SU-DHL-6 (cell line): ENCODE results near the gene CPNE8.

ENCODE experiments used
- H2AFZ ChIP-seq: fragments of 200-600 bp; sonication (generic); 2 replicates; pipeline ENCODE4 v1.6.1; 2014; ENCODE audit warnings: low read depth, mild to moderate bottlenecking, moderate library complexity, mixed read lengths, antibody characterized with exemption, low read length; ENCODE audit not compliant: severe bottlenecking
- H3F3A ChIP-seq: fragments of 200-600 bp; shearing (Covaris generic); 2 replicates; pipeline ENCODE4 v1.6.0; 2016; ENCODE audit warnings: antibody characterized with exemption, mild to moderate bottlenecking; ENCODE audit not compliant: insufficient read depth
- H3K27ac ChIP-seq: fragments of 200-600 bp; sonication (generic); 2 replicates; pipeline ENCODE4 v1.5.1; 2016; ENCODE audit warnings: low read depth, mild to moderate bottlenecking, low read length, moderate library complexity, mixed read lengths
- H3K27me3 ChIP-seq: fragments of 200-600 bp; sonication (generic), shearing (Covaris generic); 2 replicates; pipeline ENCODE4 v1.6.0; 2014; ENCODE audit warnings: mild to moderate bottlenecking, low read length
- H3K36me3 ChIP-seq: fragments of 200-600 bp; sonication (generic); 2 replicates; pipeline ENCODE4 v1.6.1; 2014; ENCODE audit warnings: mild to moderate bottlenecking, low read length, mixed read lengths
- H3K4me2 ChIP-seq: fragments of 300-600, 200-600 bp; shearing (Covaris generic), sonication (generic); 2 replicates; pipeline ENCODE4 v1.6.0; 2014; ENCODE audit warnings: low read length, low read depth, mild to moderate bottlenecking; ENCODE audit not compliant: poor library complexity, severe bottlenecking
- H3K4me3 ChIP-seq: fragments of 200-600 bp; sonication (generic); 2 replicates; pipeline ENCODE4 v1.5.1; 2014; ENCODE audit warnings: antibody characterized with exemption, low read length, mild to moderate bottlenecking, mixed read lengths; ENCODE audit not compliant: insufficient read depth, poor library complexity, severe bottlenecking
- H3K79me2 ChIP-seq: fragments of 200-600 bp; sonication (generic); 2 replicates; pipeline ENCODE4 v1.6.1; 2014; ENCODE audit warnings: mild to moderate bottlenecking, low read length, moderate library complexity; ENCODE audit not compliant: insufficient read depth
- H3K9ac ChIP-seq: fragments of 200-600 bp; sonication (generic); 2 replicates; pipeline ENCODE4 v1.7.0; 2014; ENCODE audit warnings: mild to moderate bottlenecking, low read length
- H3K9me2 ChIP-seq: fragments of 200-600 bp; sonication (generic); replicated peaks from 2 replicates; pipeline ENCODE4 v1.6.1; 2014; ENCODE audit warnings: low read length; ENCODE audit not compliant: insufficient read depth
- H3K9me3 ChIP-seq: fragments of 200-600 bp; sonication (generic); 2 replicates; pipeline ENCODE4 v1.6.1; 2014; ENCODE audit warnings: low read length, mixed read lengths; ENCODE audit not compliant: insufficient read depth
- H4K20me1 ChIP-seq: fragments of 200-600 bp; sonication (generic); 2 replicates; pipeline ENCODE4 v1.6.1; 2014; ENCODE audit warnings: low read depth, mild to moderate bottlenecking, antibody characterized with exemption, low read length, moderate library complexity, mixed read lengths
- CTCF ChIP-seq: fragments of 200-600 bp; sonication (generic); IDR thresholded peaks from one replicate; pipeline ENCODE4 v1.5.1; 2017; ENCODE audit warnings: antibody characterized with exemption, mild to moderate bottlenecking, low read length, moderate library complexity; ENCODE audit not compliant: insufficient read depth, poor library complexity, severe bottlenecking
- EZH2phosphoT487 ChIP-seq: fragments of 200-600 bp; sonication (generic), shearing (Covaris generic); conservative IDR thresholded peaks from 2 replicates; pipeline ENCODE4 v1.6.1; 2018; ENCODE audit warnings: mild to moderate bottlenecking, antibody characterized with exemption, low read length, moderate library complexity, mixed read lengths

CPNE8 gene

DNA sequence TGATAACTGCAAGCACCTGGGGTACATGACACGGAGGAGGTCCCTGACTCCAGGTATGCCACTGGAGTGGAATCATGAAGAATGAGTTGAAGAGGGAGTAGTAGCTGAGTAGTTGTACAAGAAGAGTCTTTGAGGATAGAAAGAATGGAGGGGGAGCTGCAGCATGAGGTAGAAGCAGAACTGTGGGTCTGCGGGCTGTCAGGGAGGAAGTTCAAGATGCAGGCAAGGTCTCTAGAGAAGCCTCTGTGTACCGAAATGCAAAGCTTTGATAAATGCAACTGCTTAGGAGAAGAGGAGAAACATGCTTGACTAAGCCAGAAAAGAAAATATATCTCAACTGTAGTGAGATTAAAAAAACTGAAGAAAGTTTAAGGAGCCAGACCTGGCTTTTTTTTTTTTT is 91.5 kb downstream of the CPNE8 start:
- Histone ChIP-seq H3K27me3 (no peaks in the 10 kb centered on the region), H2AFZ (no peak overlapping the region), H3K27ac (no peak overlapping the region), H3K9me2 (no peaks in the 10 kb centered on the region), H3K36me3 (no peaks in the 10 kb centered on the region), H3K79me2 (no peaks in the 10 kb centered on the region), H3K4me3 (no peak overlapping the region), H3K9ac (no peak overlapping the region), H4K20me1 (no peaks in the 10 kb centered on the region), H3K4me2 (no peak overlapping the region), H3F3A (no peaks in the 10 kb centered on the region), H3K9me3 (no peaks in the 10 kb centered on the region)
- no peak for TF ChIP-seq EZH2phosphoT487
- TF ChIP-seq CTCF, result no peak

- TF ChIP-seq CTCF (no peak), EZH2phosphoT487 (no peak)
- H4K20me1 ChIP-seq, result no peaks in the 10 kb centered on the region
- no peak overlapping the region for H3K4me3 ChIP-seq
- H3K9me2 ChIP-seq, result no peaks in the 10 kb centered on the region
- H3K4me2 ChIP-seq, result no peak overlapping the region
- H3K79me2 ChIP-seq, result no peaks in the 10 kb centered on the region
- H3K27me3 ChIP-seq, result no peaks in the 10 kb centered on the region
- H3K9ac ChIP-seq, result no peak overlapping the region
- no peaks in the 10 kb centered on the region for H3K36me3 ChIP-seq
- no peaks in the 10 kb centered on the region for H3F3A ChIP-seq
- no peaks in the 10 kb centered on the region for H3K9me3 ChIP-seq
- H3K27ac ChIP-seq, result no peak overlapping the region
- H2AFZ ChIP-seq, result no peak overlapping the region
Observed at GRCh38 chr12:38811814-38812356, 93.5 kb downstream of the CPNE8 start.

DNA sequence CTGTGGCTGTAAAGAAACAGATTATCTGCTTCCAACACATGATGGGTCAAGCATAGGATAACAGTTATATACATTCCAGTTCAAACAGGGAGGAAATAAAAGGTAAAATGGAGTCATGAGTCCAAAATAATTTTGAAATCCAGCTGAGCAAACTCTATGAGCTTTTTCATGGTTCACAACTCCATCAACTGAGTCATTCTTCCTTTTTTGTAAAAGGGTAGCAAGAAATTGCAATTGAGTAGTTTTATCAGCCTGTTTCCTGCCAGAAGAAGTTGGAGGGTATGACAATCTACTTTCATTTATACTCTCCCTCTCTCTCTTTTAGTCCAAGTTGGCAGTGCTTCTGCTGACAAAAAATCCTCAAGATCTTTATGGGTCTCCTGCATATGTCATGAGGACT is 95.6 kb downstream of the CPNE8 start:
- no peak overlapping the region for H3K4me3 ChIP-seq
- no peaks in the 10 kb centered on the region for H3K9me3 ChIP-seq
- no peaks in the 10 kb centered on the region for H4K20me1 ChIP-seq
- TF ChIP-seq EZH2phosphoT487, result no peak
- TF ChIP-seq CTCF, result no peak
- no peaks in the 10 kb centered on the region for H3F3A ChIP-seq
- no peak overlapping the region for H3K27ac ChIP-seq
- no peak overlapping the region for H2AFZ ChIP-seq
- no peaks in the 10 kb centered on the region for H3K36me3 ChIP-seq
- H3K79me2 ChIP-seq, result no peaks in the 10 kb centered on the region
- no peak overlapping the region for H3K4me2 ChIP-seq
- no peaks in the 10 kb centered on the region for H3K9me2 ChIP-seq
- no peak overlapping the region for H3K9ac ChIP-seq
- no peaks in the 10 kb centered on the region for H3K27me3 ChIP-seq
